G401.6 (cell line): ENCODE results near the gene SLC30A7.
"Not testable (repeated sequence)": the region's sequence is repeated elsewhere in the genome, so short reads cannot be mapped to it uniquely, and the experiment has no call there.

Experiments
- FAIRE-seq: peaks from 2 replicates; lab custom pipeline; 2012; peaks lifted over from hg19 to GRCh38; lab: Jason Lieb, UNC

SLC30A7 gene, protein sequence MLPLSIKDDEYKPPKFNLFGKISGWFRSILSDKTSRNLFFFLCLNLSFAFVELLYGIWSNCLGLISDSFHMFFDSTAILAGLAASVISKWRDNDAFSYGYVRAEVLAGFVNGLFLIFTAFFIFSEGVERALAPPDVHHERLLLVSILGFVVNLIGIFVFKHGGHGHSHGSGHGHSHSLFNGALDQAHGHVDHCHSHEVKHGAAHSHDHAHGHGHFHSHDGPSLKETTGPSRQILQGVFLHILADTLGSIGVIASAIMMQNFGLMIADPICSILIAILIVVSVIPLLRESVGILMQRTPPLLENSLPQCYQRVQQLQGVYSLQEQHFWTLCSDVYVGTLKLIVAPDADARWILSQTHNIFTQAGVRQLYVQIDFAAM

DNA sequence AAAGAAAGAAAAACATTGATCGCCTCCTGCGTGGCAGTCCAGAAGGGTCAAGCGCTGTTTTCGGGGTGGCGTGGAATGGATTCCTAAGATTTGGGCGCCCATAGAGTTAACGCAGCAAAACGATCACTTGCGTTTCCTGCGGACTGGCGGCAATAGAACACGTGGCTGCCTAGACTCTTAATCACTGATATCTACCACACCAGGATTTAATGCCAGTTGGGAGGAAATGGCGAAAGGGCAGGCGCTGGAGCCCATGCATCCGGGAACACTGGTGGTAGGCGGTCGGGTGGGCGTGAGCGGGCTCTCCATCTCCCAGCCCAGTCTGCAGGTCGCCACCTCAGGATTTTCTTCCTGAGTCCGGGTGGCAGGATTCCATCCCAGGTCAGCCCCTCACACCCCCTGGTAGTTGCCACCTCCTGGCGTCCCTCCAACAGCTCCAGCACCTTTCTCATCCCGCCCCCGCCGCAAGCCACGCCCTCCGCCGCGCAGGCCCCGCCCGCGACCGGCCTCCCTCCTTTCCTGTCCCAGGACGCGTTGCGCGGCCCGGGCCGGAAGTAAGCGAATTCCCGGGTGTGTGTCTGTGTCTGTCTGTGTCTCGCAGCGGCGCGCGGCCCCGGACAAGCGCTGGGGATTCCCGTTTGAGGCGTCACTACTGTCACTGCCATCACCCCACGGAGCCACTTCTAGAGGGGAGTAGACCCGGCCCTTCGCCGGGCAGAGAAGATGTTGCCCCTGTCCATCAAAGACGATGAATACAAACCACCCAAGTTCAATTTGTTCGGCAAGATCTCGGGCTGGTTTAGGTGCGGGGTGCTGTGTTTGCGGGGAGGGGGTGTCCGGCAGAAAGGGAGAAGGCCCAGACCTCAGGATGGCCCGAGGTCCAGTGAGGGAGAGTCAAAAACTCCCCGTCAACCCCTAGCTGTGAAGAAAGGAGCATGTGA is at the start of gene SLC30A7:
SLC30A7 (plus strand) TSS at position 551 of the 941 bp plus-strand sequence; CDS start at position 724, 173 bp downstream.
- peak; percentile 87 for FAIRE-seq

DNA sequence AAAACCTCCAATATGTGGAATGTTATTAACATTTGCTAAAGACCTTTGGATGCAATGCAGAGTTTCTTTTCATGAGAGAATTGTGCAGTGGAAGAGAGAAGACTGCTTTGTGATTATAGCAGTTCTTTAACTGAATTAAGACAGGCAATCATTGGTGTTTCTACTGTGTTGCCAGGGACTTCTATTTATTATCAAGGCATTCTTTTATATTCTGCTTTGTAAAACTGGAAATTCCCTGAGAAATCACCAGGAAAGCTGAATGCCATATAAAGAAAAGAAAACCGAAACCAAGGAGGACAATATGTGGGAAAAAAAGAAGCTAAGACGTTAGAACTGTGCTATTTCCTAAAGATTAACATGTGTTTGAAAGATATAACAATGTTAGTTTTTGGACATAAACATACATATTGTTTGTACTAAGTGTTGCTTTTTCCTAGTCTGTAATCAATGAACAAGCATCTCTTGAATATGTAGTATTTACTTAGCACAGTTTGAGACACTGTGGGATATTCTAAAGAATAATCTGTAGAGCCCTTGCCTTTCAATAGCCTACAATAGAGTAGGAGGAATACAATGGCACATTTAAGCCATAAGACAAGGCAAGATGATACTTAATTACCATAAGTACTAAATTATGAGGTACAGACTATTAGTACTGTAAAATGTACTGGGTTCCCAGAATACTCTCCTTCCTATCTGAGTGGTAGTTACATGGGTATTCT is 48.4 kb upstream of the SLC30A7 start:
- FAIRE-seq, result no peak

DNA sequence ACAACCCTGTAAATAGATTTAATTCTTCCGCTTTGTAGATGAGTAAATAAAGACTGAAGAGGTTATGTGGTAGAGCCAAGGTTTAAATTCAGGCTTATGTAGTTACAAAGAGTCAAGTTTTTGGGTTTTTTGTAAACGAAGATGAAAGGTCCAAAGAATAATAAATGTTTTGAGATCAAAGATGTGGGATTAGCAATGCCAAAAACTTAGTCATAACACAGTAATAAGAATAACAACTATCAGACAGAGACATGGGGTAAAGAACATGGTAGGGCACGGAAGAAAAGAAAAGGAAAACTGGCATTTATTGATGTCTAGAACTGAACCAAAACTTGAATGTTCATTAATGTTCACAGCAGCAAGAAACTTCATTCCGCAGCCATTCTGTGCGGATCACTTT is 44.2 kb upstream of the SLC30A7 start:
- no peak for FAIRE-seq

DNA sequence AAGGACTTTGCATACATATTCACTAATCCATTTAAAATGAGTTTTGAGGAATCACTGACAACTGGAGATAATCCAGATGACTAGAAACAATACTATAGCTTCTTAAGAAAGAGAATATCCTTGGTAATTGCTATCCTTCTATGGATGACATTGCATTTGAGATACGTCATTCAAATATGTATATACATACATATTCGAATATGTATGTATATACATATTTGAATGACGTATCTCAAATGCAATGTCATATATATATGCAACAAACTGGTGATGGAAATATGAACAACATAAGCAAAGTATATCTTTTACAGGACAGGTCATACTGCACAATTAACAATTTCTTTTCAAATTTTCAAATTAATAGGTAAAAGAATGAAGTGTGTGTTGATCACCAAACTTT is 42.9 kb upstream of the SLC30A7 start:
- FAIRE-seq, result no peak

DNA sequence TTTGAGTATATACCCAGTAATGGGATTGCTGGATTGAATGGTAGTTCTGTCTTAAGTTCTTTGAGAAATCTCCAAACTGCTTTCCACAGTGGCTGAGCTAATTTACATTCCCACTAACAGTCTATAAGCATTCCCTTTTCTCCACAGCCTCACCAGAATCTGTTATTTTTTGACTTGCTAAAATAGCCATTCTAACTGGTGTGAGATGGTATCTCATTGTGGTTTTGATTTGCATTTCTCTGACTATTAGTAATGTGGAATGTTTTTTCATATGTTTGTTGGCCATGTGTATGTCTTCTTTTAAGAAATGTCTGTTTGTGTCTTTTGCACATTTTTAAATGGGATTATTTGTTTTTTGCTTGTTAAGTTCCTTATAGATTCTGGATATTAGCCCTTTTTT is 40.8 kb upstream of the SLC30A7 start:
- not testable (repeated sequence) for FAIRE-seq

DNA sequence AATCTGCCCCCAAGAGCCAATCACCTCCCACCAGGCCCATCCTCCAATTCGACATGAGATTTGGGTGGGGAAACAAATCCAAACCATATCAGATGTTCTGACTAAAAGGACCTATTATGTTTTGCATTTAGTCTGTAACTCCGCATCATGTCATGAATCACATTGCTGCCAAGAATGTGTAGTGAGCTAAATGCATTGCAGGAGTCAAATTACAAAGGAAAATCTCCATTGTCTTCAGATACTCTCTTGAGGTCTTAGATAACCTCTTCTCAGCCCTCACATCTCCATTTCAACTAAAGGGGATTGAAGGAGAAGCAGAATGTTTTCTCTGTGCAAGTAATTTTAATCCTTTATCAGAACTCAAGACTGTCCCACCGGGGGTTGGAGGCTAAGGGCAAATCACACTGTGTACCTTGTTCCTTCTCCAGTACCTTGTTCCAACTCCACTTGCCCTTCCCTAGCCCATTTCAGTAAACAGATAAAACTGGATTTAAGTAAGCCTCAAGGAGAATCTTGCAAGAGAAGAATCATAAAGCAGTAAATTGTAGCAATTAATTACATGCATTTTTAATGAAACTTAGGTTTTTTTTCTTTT is 35.4 kb upstream of the SLC30A7 start:
- FAIRE-seq, result no peak

- FAIRE-seq, result no peak
Observed at GRCh38 chr1:100861379-100861778, 34.5 kb upstream of the SLC30A7 start.

DNA sequence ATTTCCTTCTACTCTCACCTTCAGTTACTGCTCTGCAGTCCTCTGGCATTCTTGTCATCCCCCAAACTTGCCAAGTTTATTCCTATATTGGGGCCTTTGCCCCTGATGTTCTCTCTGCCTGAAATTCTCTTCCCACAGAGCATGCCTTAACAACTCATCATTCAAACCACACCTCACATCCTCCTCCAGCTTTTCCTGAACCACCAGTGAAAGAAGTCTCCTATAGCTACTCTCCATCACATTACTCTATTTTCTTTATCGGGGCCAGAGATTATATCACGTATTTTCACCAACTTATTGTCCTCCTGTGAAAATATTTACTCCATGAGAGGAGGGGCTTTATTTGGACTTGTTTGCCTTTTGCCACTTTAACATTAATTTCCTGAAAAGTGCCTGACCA is 33.3 kb upstream of the SLC30A7 start:
- FAIRE-seq, result no peak

- FAIRE-seq, result peak; percentile 40
Observed at GRCh38 chr1:100866041-100866900, 29.6 kb upstream of the SLC30A7 start.

DNA sequence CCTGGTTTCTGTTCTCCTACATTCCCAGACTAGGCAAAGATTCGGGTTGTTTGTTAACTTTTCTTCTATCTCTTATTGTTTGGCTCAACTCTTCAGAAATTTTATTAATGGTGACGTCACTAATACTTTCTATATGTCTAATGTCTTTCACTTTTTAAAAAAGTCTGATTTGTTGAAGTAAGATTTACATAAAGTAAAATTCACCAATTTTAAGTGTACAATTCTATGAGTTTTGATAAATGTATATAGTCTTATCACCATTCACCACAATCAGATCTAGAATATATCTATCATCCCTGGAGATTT is 29.0 kb upstream of the SLC30A7 start:
- no peak for FAIRE-seq

- FAIRE-seq, result peak; percentile 96
Observed at GRCh38 chr1:100868364-100868995, 27.4 kb upstream of the SLC30A7 start.

GRCh38 chr1:100869996-100870395 is 25.9 kb upstream of the SLC30A7 start:
- FAIRE-seq, result no peak

DNA sequence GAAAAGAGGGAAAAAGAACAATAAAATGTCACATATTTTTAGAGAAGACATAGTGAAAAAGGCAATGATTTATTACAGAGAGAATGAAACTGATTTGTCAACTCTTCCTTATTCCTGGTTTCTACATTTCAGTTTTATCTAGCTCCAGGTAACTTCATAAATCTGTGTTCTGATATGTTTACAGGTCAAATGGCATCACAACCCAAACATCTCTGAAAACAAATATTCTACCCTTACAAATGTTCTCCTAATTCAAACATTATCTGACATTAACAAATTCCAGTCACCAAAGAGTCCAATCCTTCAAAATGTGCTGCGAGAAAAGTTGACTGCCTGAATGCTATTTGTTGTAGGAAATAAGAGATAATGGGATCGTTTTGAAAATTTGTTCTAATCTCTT is 21.5 kb upstream of the SLC30A7 start:
- no peak for FAIRE-seq

GRCh38 chr1:100875228-100875627 is 20.7 kb upstream of the SLC30A7 start:
- no peak for FAIRE-seq

GRCh38 chr1:100876291-100876690 is 19.6 kb upstream of the SLC30A7 start:
- no peak for FAIRE-seq

- FAIRE-seq, result no peak
Observed at GRCh38 chr1:100879422-100879821, 16.5 kb upstream of the SLC30A7 start.

DNA sequence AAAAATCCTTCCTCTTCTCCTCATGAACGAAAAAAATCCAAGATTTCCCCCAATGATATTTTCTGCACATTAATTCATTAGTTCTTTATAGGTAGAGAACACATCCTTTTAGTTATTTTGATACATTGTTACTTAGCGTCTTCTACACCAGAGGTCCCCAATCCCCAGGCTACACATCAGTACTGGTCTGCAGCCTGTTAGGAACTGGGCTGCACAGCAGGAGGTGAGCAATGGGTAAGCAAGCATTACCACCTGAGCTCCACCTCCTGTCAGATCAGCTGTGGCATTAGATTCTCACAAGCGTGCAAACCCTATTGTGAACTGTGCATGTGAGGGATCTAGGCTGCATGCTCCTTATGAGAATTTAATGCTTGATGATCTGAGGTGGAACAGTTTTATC is 14.2 kb upstream of the SLC30A7 start:
- no peak for FAIRE-seq

GRCh38 chr1:100882698-100883097 is 13.2 kb upstream of the SLC30A7 start:
- no peak for FAIRE-seq

- no peak for FAIRE-seq
Observed at GRCh38 chr1:100883963-100884362, 11.9 kb upstream of the SLC30A7 start.

- FAIRE-seq, result not testable (repeated sequence)
Observed at GRCh38 chr1:100889007-100889406, 6.9 kb upstream of the SLC30A7 start.
